ENCODE measurements around the gene RPE65. TPM values are rescaled to one million over a fixed set of nuclear protein-coding genes. Genes with fewer than 3 reads are reported as not detected.
"Not testable (repeated sequence)": the region's sequence is repeated elsewhere in the genome, so short reads cannot be mapped to it uniquely, and the experiment has no call there.

RPE65 gene
- total and polyA plus RNA-seq, 4 donors: 0.01 to 0.09 TPM; not detected in 2

DNA sequence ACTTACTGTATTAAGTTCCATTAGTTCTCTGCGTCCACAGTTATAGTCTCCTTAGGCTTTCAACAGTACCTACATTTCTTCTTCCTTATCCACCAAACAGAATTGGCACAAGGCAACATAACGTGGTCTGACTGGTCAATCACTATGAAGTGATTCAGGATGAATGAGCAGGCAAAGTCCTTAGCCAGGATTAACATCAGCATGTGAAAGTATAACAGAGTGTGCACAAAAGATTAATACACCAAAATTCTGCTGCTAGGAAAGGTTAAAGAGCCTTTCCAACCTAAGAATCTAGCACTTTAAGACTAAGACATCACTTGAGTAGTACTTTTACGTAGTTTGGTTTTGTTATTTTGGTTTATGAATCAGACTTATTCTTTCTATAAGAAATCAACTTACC is 31.3 kb upstream of the RPE65 start:
- no peak overlapping the region for H3K27ac ChIP-seq (ENCODE audit: low read depth in 1 of 2, low read length in 1 of 2)
- no peaks in the 10 kb centered on the region for H3K9me3 ChIP-seq (ENCODE audit: control insufficient read depth in 4 of 4, insufficient read depth in 3 of 4, low read length in 3 of 4)
- H3K4me1 ChIP-seq (ENCODE audit: control insufficient read depth in 5 of 5, insufficient read depth in 5 of 5, low read length in 5 of 5): no peaks in the 10 kb centered on the region
- TF ChIP-seq, protein P1, sequence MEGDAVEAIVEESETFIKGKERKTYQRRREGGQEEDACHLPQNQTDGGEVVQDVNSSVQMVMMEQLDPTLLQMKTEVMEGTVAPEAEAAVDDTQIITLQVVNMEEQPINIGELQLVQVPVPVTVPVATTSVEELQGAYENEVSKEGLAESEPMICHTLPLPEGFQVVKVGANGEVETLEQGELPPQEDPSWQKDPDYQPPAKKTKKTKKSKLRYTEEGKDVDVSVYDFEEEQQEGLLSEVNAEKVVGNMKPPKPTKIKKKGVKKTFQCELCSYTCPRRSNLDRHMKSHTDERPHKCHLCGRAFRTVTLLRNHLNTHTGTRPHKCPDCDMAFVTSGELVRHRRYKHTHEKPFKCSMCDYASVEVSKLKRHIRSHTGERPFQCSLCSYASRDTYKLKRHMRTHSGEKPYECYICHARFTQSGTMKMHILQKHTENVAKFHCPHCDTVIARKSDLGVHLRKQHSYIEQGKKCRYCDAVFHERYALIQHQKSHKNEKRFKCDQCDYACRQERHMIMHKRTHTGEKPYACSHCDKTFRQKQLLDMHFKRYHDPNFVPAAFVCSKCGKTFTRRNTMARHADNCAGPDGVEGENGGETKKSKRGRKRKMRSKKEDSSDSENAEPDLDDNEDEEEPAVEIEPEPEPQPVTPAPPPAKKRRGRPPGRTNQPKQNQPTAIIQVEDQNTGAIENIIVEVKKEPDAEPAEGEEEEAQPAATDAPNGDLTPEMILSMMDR (IDR thresholded peaks at IDR 0.05; ENCODE audit: control extremely low read depth, extremely low read depth): no peak
- no peak overlapping the region for H3K9ac ChIP-seq (ENCODE audit: insufficient read depth in 1 of 2, low read length in 2 of 2)
- H3K27me3 ChIP-seq (ENCODE audit: control insufficient read depth in 3 of 3, insufficient read depth in 3 of 3, low read length in 2 of 3): no peaks in the 10 kb centered on the region
- H3K4me3 ChIP-seq: no peak overlapping the region
- no peak for ATAC-seq (ENCODE audit: insufficient read depth, low FRiP score)
- 91% methylated on average over 3 of the region's 3 CpGs for WGBS, 2 donors
- peaks cover 0 to 13% (median 2%) of the 10 kb centered on the region in 4 donors for H3K36me3 ChIP-seq (ENCODE audit: control insufficient read depth in 4 of 4, insufficient read depth in 4 of 4, low read length in 4 of 4)
- DNase-seq: no peak

- TF ChIP-seq, protein P1 (IDR thresholded peaks at IDR 0.05; ENCODE audit: control extremely low read depth, extremely low read depth): no peak
- Histone ChIP-seq H3K9me3 (ENCODE audit: control insufficient read depth in 4 of 4, insufficient read depth in 3 of 4, low read length in 3 of 4) (no peaks in the 10 kb centered on the region), H3K36me3 (ENCODE audit: control insufficient read depth in 4 of 4, insufficient read depth in 4 of 4, low read length in 4 of 4) (peaks cover 0 to 13% (median 2%) of the 10 kb centered on the region in 4 donors), H3K27ac (ENCODE audit: low read depth in 1 of 2, low read length in 1 of 2) (no peak overlapping the region), H3K27me3 (ENCODE audit: control insufficient read depth in 3 of 3, insufficient read depth in 3 of 3, low read length in 2 of 3) (no peaks in the 10 kb centered on the region), H3K4me1 (ENCODE audit: control insufficient read depth in 5 of 5, insufficient read depth in 5 of 5, low read length in 5 of 5) (no peaks in the 10 kb centered on the region), H3K9ac (ENCODE audit: insufficient read depth in 1 of 2, low read length in 2 of 2) (no peak overlapping the region), H3K4me3 (no peak overlapping the region)
- 95 to 97% methylated on average over 2 of the region's 2 CpGs for WGBS, 2 donors
- ATAC-seq (ENCODE audit: insufficient read depth, low FRiP score): no peak
- no peak for DNase-seq
Measured at GRCh38 chr1:68479501-68479900, 29.7 kb upstream of the RPE65 start.

DNA sequence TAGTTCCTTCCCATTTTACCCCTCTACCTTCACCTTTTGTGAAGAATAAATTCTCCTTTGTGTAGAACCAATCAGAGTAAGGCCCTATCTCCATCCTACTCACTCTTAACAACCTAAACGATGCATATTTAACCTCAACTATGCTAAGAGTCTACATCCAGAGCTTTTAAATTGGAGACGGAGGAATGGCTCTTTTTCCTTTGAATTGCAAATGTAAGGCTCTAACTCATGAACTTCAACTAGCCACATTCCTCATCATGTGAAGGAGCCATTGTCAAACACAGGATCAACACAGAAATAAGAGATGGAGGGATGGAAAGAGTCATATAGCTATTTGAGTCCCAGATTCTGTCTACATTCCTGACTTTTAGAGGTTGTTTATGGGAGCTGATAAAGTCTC is 28.9 kb upstream of the RPE65 start:
- WGBS, 2 donors: 93 to 96% methylated on average over 2 of the region's 2 CpGs
- no peak for ATAC-seq (ENCODE audit: insufficient read depth, low FRiP score)

DNA sequence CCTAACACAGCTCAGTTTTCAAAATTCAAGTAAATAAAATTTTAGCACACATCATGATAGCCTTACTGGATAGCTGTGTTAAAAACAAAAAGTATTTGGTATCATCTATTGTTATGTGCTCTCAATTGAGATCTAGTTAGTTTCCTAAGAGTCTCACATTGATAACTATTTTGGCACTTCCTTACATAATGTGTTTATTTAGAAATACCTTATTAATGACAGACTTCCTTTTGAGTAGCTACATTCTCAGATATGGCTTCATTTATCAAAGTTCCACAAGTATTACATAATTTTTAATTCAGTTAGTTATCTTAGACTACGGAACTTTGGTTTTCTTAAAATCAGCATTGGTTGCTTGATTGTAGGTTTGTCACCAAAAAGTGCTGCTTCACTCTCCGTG is 26.9 kb upstream of the RPE65 start:
- WGBS, 2 donors: 65 to 80% methylated on average over 2 of the region's 2 CpGs
- not testable (repeated sequence) for H3K9me3 ChIP-seq (ENCODE audit: control insufficient read depth in 4 of 4, insufficient read depth in 3 of 4, low read length in 3 of 4); H3K4me3 ChIP-seq; H3K9ac ChIP-seq (ENCODE audit: insufficient read depth in 1 of 2, low read length in 2 of 2); H3K27ac ChIP-seq (ENCODE audit: low read depth in 1 of 2, low read length in 1 of 2); ATAC-seq (ENCODE audit: insufficient read depth, low FRiP score); DNase-seq; H3K4me1 ChIP-seq (ENCODE audit: control insufficient read depth in 5 of 5, insufficient read depth in 5 of 5, low read length in 5 of 5); H3K27me3 ChIP-seq (ENCODE audit: control insufficient read depth in 3 of 3, insufficient read depth in 3 of 3, low read length in 2 of 3)
- peaks cover 0 to 10% (median 0%) of the 10 kb centered on the region in 4 donors for H3K36me3 ChIP-seq (ENCODE audit: control insufficient read depth in 4 of 4, insufficient read depth in 4 of 4, low read length in 4 of 4)

More for the DNA sequence above, 28.9 kb upstream of the RPE65 start:
- H3K27me3 ChIP-seq (ENCODE audit: control insufficient read depth in 3 of 3, insufficient read depth in 3 of 3, low read length in 2 of 3): no peaks in the 10 kb centered on the region
- H3K36me3 ChIP-seq (ENCODE audit: control insufficient read depth in 4 of 4, insufficient read depth in 4 of 4, low read length in 4 of 4): peaks cover 0 to 13% (median 2%) of the 10 kb centered on the region in 4 donors
- H3K4me3 ChIP-seq: no peak overlapping the region
- H3K9ac ChIP-seq (ENCODE audit: insufficient read depth in 1 of 2, low read length in 2 of 2): no peak overlapping the region
- TF ChIP-seq, protein P1 (IDR thresholded peaks at IDR 0.05; ENCODE audit: control extremely low read depth, extremely low read depth): no peak
- H3K27ac ChIP-seq (ENCODE audit: low read depth in 1 of 2, low read length in 1 of 2): no peak overlapping the region
- no peaks in the 10 kb centered on the region for H3K4me1 ChIP-seq (ENCODE audit: control insufficient read depth in 5 of 5, insufficient read depth in 5 of 5, low read length in 5 of 5)
- DNase-seq: no peak
- H3K9me3 ChIP-seq (ENCODE audit: control insufficient read depth in 4 of 4, insufficient read depth in 3 of 4, low read length in 3 of 4): no peaks in the 10 kb centered on the region
